HG02840 (cell line): ENCODE results near the gene MIEF2.
"Not testable (repeated sequence)": the region's sequence is repeated elsewhere in the genome, so short reads cannot be mapped to it uniquely, and the experiment has no call there.

Source experiments
- ATAC-seq: cut with Tn5 transposase; IDR thresholded peaks from one replicate; pipeline ENCODE4 v1.9.1; 2021; ENCODE audit warnings: mild to moderate bottlenecking, moderate library complexity, moderate number of reproducible peaks; ENCODE audit not compliant: unreplicated experiment, low FRiP score

MIEF2 gene

GRCh38 chr17:18260332-18261145, at the start of gene MIEF2:
Gene MIEF2 (plus strand): TSS chr17:18260662. CDS start chr17:18262721, 2,059 bp downstream.
- peak; percentile 79 for ATAC-seq

- no peak for ATAC-seq
These were observed 46.7 kb upstream of the MIEF2 start for GRCh38 chr17:18213666-18214270.

GRCh38 chr17:18216906-18217305, 43.6 kb upstream of the MIEF2 start:
- ATAC-seq = not testable (repeated sequence)

GRCh38 chr17:18217412-18218015, 42.9 kb upstream of the MIEF2 start:
- no peak for ATAC-seq

GRCh38 chr17:18218756-18219415, 41.6 kb upstream of the MIEF2 start:
- no peak for ATAC-seq

DNA sequence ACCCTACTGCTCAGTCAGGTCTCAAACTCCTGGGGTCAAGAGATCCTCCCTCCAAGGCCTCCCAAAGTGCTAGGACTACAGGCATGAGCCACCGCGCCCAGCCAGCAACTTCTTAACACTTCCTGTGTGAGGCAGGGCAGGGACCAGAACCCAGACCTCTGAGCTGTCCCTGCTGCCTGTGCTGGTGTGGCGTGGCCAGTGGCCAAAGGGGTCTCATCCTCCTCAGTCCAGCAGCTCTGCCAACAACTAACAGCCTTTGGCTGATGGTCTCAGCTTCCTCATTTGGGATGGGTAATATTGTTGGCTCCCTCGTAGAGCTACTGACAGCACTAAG, 36.4 kb upstream of the MIEF2 start:
- no peak for ATAC-seq

- no peak for ATAC-seq
These were observed 35.9 kb upstream of the MIEF2 start for GRCh38 chr17:18224387-18225120.

GRCh38 chr17:18225121-18225641, 35.3 kb upstream of the MIEF2 start, which contains the start of gene LLGL1:
Gene LLGL1 (plus strand): TSS chr17:18225635. CDS start chr17:18225683, 48 bp downstream.
- ATAC-seq = peak; percentile 84

DNA sequence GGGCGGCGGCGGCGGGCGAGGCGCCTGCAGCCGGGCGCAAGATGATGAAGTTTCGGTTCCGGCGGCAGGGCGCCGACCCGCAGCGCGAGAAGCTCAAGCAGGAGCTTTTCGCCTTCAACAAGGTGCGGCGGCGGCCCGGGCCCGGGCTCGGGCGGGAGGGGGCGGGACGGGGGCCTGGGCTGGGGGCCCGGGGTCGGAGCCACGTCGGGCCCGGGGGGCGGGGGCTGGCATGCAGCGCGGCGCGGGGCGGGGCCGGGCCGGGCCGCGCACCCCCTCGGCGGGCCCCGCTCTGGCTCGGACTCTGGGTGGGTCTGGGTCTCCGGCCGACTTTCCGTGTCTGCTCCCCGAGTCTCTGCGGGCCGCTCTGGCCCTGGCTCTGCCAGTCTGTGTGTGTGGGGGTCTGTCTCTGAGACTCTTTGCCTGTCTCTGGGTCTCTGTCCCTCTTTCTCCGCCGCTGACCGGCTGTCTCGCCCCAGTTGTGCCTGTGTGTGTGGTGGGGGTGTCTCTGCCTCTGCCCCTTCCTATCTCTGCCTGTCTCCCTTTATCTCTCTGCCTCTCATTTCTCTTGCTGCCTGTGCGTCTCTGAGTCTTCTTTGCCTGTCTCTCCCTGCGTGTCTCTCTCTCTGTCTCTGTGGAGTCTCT, 34.7 kb upstream of the MIEF2 start:
- ATAC-seq = peak; percentile 19

DNA sequence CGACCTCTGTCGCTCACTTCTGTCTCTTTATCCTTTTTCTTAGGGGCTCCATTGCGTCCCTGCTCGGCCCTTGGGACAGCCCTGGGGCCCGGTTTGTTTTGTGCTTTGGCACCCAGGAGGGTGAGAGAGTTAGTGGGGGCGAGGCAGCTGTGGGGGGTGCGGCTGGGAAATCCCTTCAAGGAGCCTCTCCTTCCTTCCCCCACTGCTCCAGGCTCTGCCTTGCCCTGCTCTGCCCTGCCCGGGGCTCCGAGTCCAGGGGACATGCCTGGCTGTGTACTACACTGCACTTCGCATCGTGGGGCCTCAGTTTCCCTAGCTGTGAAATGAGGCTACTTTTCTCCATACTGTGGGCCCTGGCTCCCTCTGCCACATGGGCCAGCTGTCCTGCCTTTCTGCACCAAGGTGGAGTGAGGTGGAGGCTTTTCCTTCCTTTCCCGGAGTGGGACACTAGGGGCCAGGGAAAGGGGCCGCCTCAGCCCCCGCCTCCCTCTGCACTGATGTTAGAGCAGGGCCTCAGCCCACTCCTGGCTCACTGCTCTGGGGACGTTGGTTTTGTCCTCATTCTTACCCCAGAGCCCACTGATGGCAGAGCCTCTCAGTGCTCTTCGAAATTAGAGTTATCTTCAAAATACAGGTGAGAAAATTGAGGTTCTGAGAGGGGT, 34.0 kb upstream of the MIEF2 start:
- ATAC-seq = no peak

- no peak for ATAC-seq
These were observed 32.8 kb upstream of the MIEF2 start for GRCh38 chr17:18227635-18228034.

- ATAC-seq = no peak
These were observed 32.2 kb upstream of the MIEF2 start for GRCh38 chr17:18228176-18228682.

GRCh38 chr17:18229254-18229653, 31.2 kb upstream of the MIEF2 start:
- no peak for ATAC-seq

DNA sequence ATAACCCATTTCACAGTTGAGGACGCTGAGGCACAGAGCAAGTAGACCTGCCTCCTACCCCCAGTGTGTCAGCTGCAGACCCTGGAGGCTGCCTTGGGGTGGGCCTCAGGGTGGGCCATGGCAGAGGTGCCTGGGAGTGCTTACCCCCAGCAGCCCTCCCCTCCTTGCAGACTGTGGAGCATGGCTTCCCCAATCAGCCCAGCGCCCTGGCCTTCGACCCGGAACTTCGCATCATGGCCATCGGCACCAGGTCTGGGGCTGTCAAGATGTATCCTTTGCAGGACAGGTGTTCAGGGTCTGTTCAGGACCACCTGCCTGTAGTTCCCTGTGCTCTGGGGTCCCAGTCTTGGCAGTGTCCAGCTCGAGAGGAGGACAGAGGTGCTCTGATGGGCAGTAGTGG, 30.7 kb upstream of the MIEF2 start:
- ATAC-seq = no peak

DNA sequence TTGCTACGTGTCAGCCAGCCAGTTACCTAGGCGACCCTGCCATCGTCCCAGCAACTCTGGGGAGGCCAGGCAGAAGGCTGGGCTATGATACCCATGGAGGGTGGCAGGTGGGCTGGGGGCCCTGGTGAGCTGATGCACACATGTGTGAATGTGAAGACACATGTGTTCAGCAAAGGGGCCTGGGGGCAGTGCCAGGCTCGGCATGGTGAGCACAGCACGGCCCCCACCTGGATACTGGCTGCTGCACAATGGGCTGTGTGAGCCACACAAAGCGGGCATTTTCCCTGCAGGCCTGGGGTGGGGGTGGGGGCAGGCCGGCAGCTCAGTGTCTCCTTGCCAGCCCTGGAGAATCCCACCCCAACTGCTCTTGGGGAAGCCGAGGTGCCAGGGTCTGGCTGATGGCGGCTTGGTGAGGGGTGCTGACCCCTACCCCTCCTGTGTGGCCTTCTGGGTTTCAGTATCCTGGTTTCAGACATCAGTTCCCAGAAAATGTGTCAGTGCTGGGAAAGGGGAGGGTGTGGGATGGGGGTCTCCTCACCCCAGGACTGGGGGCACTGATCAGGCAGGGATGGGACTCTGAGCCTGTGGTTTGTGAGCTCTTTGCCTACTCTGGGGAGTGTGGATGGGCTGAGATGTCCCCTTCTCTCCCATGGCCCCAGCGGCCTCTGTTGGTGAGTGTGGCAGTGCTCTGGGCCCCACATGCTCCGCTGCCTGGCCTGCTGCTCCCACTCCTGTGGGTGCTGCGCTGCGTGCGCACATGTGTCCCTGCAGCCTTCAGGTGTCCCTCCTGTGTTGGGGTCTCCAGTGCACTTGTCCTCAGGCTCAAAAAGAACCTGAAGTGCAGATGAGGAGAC, 29.9 kb upstream of the MIEF2 start:
- no peak for ATAC-seq

GRCh38 chr17:18231164-18231563, 29.3 kb upstream of the MIEF2 start:
- ATAC-seq = no peak

DNA sequence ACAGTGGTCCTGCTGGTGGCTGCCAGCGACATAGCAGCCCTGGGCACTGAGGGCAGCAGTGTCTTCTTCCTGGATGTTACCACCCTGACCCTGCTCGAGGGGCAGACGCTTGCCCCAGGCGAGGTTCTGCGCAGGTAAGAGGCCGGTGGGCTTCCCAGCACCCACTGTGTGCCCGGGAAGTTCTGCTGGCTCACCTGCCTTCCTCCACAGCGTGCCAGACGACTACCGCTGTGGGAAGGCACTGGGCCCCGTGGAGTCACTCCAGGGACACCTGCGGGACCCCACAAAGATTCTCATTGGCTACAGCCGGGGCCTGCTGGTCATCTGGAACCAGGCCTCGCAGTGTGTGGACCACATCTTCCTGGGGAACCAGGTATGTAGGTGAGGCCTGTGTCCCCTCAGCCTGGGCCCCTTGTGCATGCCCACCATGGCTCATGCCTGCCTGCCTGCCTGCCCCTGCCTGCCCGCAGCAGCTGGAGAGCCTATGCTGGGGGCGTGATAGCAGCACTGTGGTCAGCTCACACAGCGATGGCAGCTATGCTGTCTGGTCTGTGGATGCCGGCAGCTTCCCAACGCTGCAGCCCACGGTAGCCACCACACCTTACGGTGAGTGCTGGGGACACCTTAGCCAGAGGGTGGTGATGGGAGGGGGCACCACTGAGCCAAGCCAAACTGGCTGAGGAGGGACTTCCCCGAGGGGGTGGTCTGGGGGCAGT, 26.5 kb upstream of the MIEF2 start:
- no peak for ATAC-seq
